HCT116 (cell line): ENCODE data around the gene ACSS2. TPM values are rescaled to one million over a fixed set of nuclear protein-coding genes. Genes with fewer than 3 reads are reported as not detected.

ENCODE experiments used
- ATAC-seq: fragments of 200-7000 bp; cut with Tn5 transposase; 2 replicates; pipeline ENCODE4 v1.9.1; 2020; ENCODE audit warnings: mild to moderate bottlenecking, moderate library complexity
- BruUV-seq: library from RNA; stranded (reverse); fragments of 400-500 nt; replicated peaks from 2 replicates; lab custom pipeline; 2021; lab: Mats Ljungman, UMichigan
- CTCF ChIA-PET: fragments of 300-600 bp; sonication (Branson Sonifier 250); formaldehyde crosslinking; loops from one replicate; lab custom pipeline; 2021; ENCODE audit warnings: antibody characterized with exemption; lab: Charles Lee
- POLR2A ChIA-PET: fragments of 300-600, 350-600 bp; sonication (Branson Sonifier 250); formaldehyde crosslinking; loops from one replicate; lab custom pipeline; 2021; ENCODE audit warnings: antibody characterized with exemption; lab: Charles Lee
- RAD21 ChIA-PET, 2 experiments: fragments of 300-600 bp; sonication (Branson Sonifier 250); formaldehyde crosslinking; loops; one replicate each; lab custom pipeline; 2023; ENCODE audit warnings: low total read pairs in 2 of 2; ENCODE audit not compliant: uncharacterized antibody in 2 of 2, unreplicated experiment in 2 of 2, low non-redundant PET in 1 of 2; lab: Charles Lee
- DNase-seq: peaks from one replicate; pipeline ENCODE4 v3.0.0-alpha.2; 2010; ENCODE audit warnings: low read depth, low spot score
- H2AFZ ChIP-seq: fragments of 200-600 bp; shearing (Covaris generic), sonication (generic); 2 replicates; pipeline ENCODE4 v1.6.1; 2017; ENCODE audit warnings: low read depth, mixed run types, mixed read lengths, antibody characterized with exemption, low read length; ENCODE audit not compliant: poor library complexity, severe bottlenecking
- H3K27ac ChIP-seq: 2 replicates; pipeline ENCODE4 v1.5.1; 2012; ENCODE audit warnings: low read depth, low read length
- H3K27me3 ChIP-seq: fragments of 200-600 bp; sonication (generic); 2 replicates; pipeline ENCODE4 v1.6.1; 2016; ENCODE audit warnings: mixed run types, low read length, mixed read lengths; ENCODE audit not compliant: insufficient read depth
- H3K36me3 ChIP-seq, 2 experiments: fragments of 200-500 bp in 1 of 2; fragments of 200-600 bp in 1 of 2; sonication (Bioruptor generic) in 1 of 2; sonication (generic) in 1 of 2; 2 replicates each; pipeline versions ENCODE4 v1.5.1 to v1.6.1; 2014 to 2016; ENCODE audit warnings: low read length in 2 of 2, inconsistent platforms in 1 of 2, mixed read lengths in 1 of 2, mixed run types in 1 of 2; ENCODE audit not compliant: insufficient read depth in 2 of 2, control insufficient read depth in 1 of 2
- H3K4me1 ChIP-seq, 2 experiments: fragments of 200-600 bp in 1 of 2; sonication (generic) in 1 of 2; 2 replicates each; pipeline versions ENCODE4 v1.5.1 to v1.6.1; 2012 to 2017; ENCODE audit warnings: low read length in 2 of 2, inconsistent platforms in 1 of 2, mild to moderate bottlenecking in 1 of 2, mixed read lengths in 1 of 2, mixed run types in 1 of 2, moderate library complexity in 1 of 2; ENCODE audit not compliant: insufficient read depth in 2 of 2, control insufficient read depth in 1 of 2
- H3K4me2 ChIP-seq: fragments of 200-600 bp; sonication (generic); 2 replicates; pipeline ENCODE4 v1.6.1; 2017; ENCODE audit warnings: mixed run types, low read length, mixed read lengths
- H3K4me3 ChIP-seq, 2 experiments: fragments of 200-600 bp in 1 of 2; sonication (generic) in 1 of 2; replicated peaks in 1 of 2; 2 replicates each; pipeline ENCODE4 v1.5.1; 2011 to 2016; ENCODE audit warnings: low read length in 2 of 2, control low read depth in 1 of 2, low read depth in 1 of 2, mild to moderate bottlenecking in 1 of 2, mixed read lengths in 1 of 2, mixed run types in 1 of 2
- H3K79me2 ChIP-seq: fragments of 200-600 bp; sonication (generic); 2 replicates; pipeline ENCODE4 v1.6.1; 2017; ENCODE audit warnings: mild to moderate bottlenecking, mixed run types, low read length, moderate library complexity, mixed read lengths; ENCODE audit not compliant: insufficient read depth
- H3K9ac ChIP-seq: fragments of 200-600 bp; sonication (generic); 2 replicates; pipeline ENCODE4 v1.6.1; 2016; ENCODE audit warnings: low read length, mixed read lengths
- H3K9me2 ChIP-seq: fragments of 200-600 bp; sonication (generic), shearing (Covaris generic); 2 replicates; pipeline ENCODE4 v1.6.1; 2017; ENCODE audit warnings: mixed run types, mild to moderate bottlenecking, moderate library complexity; ENCODE audit not compliant: insufficient read depth
- H3K9me3 ChIP-seq, 2 experiments: fragments of 200-500 bp in 1 of 2; fragments of 200-600 bp in 1 of 2; sonication (Bioruptor generic) in 1 of 2; sonication (generic) in 1 of 2; 2 replicates each; pipeline ENCODE4 v1.6.1; 2014 to 2017; ENCODE audit warnings: low read length in 2 of 2, mixed read lengths in 2 of 2, inconsistent platforms in 1 of 2, low read depth in 1 of 2, mild to moderate bottlenecking in 1 of 2, mixed run types in 1 of 2, moderate library complexity in 1 of 2; ENCODE audit not compliant: control insufficient read depth in 1 of 2, insufficient read depth in 1 of 2
- H4K20me1 ChIP-seq: fragments of 200-600 bp; sonication (generic), shearing (Covaris generic); 2 replicates; pipeline ENCODE4 v1.6.1; 2017; ENCODE audit warnings: mixed run types, mild to moderate bottlenecking, moderate library complexity; ENCODE audit not compliant: insufficient read depth
- CBX3 ChIP-seq: IDR thresholded peaks from 2 replicates; pipeline ENCODE4 v1.6.1; 2012; ENCODE audit warnings: low read depth
- CEBPB ChIP-seq: IDR thresholded peaks from 2 replicates; pipeline ENCODE4 v1.6.1; 2012; ENCODE audit warnings: low read depth
- ELF1 ChIP-seq: IDR thresholded peaks from 2 replicates; pipeline ENCODE4 v1.6.1; 2012; ENCODE audit warnings: low read depth, borderline replicate concordance
- EZH2 ChIP-seq: fragments of 200-600 bp; sonication (generic); IDR thresholded peaks from 2 replicates; pipeline ENCODE4 v1.6.1; 2017; ENCODE audit warnings: antibody characterized with exemption, mixed run types
- EZH2phosphoT487 ChIP-seq: fragments of 200-600 bp; IDR thresholded peaks from 2 replicates; pipeline ENCODE4 v1.6.1; 2018; ENCODE audit warnings: antibody characterized with exemption, borderline replicate concordance
- FOSL1 ChIP-seq: IDR thresholded peaks from 2 replicates; pipeline ENCODE4 v1.6.1; 2012; ENCODE audit warnings: low read depth
- JUND ChIP-seq: IDR thresholded peaks from 2 replicates; pipeline ENCODE4 v1.6.1; 2012
- POLR2A ChIP-seq: IDR thresholded peaks from 2 replicates; pipeline ENCODE4 v1.7.0; 2011; ENCODE audit warnings: borderline replicate concordance; ENCODE audit not compliant: insufficient read depth, insufficient read length; ENCODE audit errors: extremely low read depth
- POLR2AphosphoS5 ChIP-seq: IDR thresholded peaks from 2 replicates; pipeline ENCODE4 v1.6.1; 2011; ENCODE audit warnings: mild to moderate bottlenecking, low read depth, low read length, moderate library complexity
- RAD21 ChIP-seq: IDR thresholded peaks from 2 replicates; pipeline ENCODE4 v1.6.1; 2012; ENCODE audit warnings: low read depth, mild to moderate bottlenecking
- SIN3A ChIP-seq: IDR thresholded peaks from 2 replicates; pipeline ENCODE4 v1.6.1; 2012; ENCODE audit warnings: low read depth
- SP1 ChIP-seq: IDR thresholded peaks from 2 replicates; pipeline ENCODE4 v1.6.1; 2012; ENCODE audit warnings: low read depth
- TCF7L2 ChIP-seq: IDR thresholded peaks from 2 replicates; pipeline ENCODE4 v1.7.0; 2011; ENCODE audit warnings: borderline replicate concordance, inconsistent platforms; ENCODE audit not compliant: insufficient read depth, insufficient read length; ENCODE audit errors: extremely low read depth
- YY1 ChIP-seq: IDR thresholded peaks from 2 replicates; pipeline ENCODE4 v1.6.1; 2011; ENCODE audit warnings: low read length, low read depth, moderate library complexity, mild to moderate bottlenecking; ENCODE audit not compliant: insufficient replicate concordance; ENCODE audit errors: extremely low read depth
- ZFX ChIP-seq: fragments of 450-650 bp; IDR thresholded peaks from 2 replicates; pipeline ENCODE4 v1.6.1; 2017
- ZNF274 ChIP-seq: fragments of 200-500 bp; sonication (Bioruptor generic); IDR thresholded peaks from 2 replicates; pipeline ENCODE4 v1.6.1; 2014; ENCODE audit warnings: mild to moderate bottlenecking, low read depth, low read length, inconsistent platforms
- intact Hi-C: fragments of 100-400 bp; cut with micrococcal nuclease; formaldehyde crosslinking; loops from 2 replicates; pipeline ENCODE4 v1.10.0; 2022
- total RNA-seq: library from RNA; stranded (reverse); gene quantifications from one replicate; pipeline ENCODE4 v1.2.1, GENCODE V29; 2021; ENCODE audit not compliant: unreplicated experiment
- TF ChIP-seq, protein P1 (sequence below): IDR thresholded peaks from 2 replicates; pipeline ENCODE4 v1.6.1; 2012
- TF ChIP-seq, protein P2 (sequence below): IDR thresholded peaks from 2 replicates; pipeline ENCODE4 v1.6.1; 2012
- TF ChIP-seq, protein P3 (sequence below): IDR thresholded peaks from 2 replicates; pipeline ENCODE4 v1.6.1; 2012; ENCODE audit warnings: low read depth
- TF ChIP-seq, protein P4 (sequence below): IDR thresholded peaks from 2 replicates; pipeline ENCODE4 v1.6.1; 2011; ENCODE audit warnings: mild to moderate bottlenecking, low read length, moderate library complexity; ENCODE audit not compliant: insufficient replicate concordance; ENCODE audit errors: extremely low read depth

Gene ACSS2
- total RNA-seq, 1 experiment from 2014 or later, result 71.7 TPM

DNA sequence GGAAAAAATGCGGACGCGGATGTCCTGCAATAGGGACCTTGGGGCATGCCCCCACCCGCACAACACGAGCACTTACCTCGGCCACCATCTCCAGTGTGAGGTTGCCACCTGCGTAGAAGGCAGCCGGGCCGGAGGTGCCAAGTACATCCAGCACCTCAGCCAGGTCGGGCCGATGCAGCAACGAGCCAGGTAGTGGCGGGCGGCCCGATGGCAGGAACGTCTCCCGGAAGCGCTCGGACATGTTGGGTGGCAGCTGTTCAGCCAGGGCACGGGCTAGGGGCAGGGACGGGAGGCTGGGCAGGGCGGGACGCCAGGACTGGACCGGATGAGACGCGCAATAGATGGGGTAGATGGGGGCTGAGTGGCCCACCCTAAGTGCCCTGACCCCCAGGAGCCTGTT lies 17.0 kb upstream of the ACSS2 start:
- Histone ChIP-seq H3K27ac (no peak overlapping the region), H3K27me3 (no peaks in the 10 kb centered on the region), H3K79me2 (no peaks in the 10 kb centered on the region)
- TF ChIP-seq ELF1 (no peak), TCF7L2 (no peak), ZFX (no peak), CEBPB (no peak), SP1 (no peak), POLR2AphosphoS5 (no peak), CBX3 (no peak), RAD21 (no peak), SIN3A (no peak), EZH2phosphoT487 (no peak), ZNF274 (no peak), POLR2A (no peak), JUND (no peak), YY1 (no peak), FOSL1 (no peak), EZH2 (no peak)
- TF ChIP-seq, protein P1, sequence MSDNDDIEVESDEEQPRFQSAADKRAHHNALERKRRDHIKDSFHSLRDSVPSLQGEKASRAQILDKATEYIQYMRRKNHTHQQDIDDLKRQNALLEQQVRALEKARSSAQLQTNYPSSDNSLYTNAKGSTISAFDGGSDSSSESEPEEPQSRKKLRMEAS, result no peak
- TF ChIP-seq, protein P2, sequence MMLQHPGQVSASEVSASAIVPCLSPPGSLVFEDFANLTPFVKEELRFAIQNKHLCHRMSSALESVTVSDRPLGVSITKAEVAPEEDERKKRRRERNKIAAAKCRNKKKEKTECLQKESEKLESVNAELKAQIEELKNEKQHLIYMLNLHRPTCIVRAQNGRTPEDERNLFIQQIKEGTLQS, result no peak
- TF ChIP-seq, protein P3, sequence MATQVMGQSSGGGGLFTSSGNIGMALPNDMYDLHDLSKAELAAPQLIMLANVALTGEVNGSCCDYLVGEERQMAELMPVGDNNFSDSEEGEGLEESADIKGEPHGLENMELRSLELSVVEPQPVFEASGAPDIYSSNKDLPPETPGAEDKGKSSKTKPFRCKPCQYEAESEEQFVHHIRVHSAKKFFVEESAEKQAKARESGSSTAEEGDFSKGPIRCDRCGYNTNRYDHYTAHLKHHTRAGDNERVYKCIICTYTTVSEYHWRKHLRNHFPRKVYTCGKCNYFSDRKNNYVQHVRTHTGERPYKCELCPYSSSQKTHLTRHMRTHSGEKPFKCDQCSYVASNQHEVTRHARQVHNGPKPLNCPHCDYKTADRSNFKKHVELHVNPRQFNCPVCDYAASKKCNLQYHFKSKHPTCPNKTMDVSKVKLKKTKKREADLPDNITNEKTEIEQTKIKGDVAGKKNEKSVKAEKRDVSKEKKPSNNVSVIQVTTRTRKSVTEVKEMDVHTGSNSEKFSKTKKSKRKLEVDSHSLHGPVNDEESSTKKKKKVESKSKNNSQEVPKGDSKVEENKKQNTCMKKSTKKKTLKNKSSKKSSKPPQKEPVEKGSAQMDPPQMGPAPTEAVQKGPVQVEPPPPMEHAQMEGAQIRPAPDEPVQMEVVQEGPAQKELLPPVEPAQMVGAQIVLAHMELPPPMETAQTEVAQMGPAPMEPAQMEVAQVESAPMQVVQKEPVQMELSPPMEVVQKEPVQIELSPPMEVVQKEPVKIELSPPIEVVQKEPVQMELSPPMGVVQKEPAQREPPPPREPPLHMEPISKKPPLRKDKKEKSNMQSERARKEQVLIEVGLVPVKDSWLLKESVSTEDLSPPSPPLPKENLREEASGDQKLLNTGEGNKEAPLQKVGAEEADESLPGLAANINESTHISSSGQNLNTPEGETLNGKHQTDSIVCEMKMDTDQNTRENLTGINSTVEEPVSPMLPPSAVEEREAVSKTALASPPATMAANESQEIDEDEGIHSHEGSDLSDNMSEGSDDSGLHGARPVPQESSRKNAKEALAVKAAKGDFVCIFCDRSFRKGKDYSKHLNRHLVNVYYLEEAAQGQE, result no peak
- TF ChIP-seq, protein P4, sequence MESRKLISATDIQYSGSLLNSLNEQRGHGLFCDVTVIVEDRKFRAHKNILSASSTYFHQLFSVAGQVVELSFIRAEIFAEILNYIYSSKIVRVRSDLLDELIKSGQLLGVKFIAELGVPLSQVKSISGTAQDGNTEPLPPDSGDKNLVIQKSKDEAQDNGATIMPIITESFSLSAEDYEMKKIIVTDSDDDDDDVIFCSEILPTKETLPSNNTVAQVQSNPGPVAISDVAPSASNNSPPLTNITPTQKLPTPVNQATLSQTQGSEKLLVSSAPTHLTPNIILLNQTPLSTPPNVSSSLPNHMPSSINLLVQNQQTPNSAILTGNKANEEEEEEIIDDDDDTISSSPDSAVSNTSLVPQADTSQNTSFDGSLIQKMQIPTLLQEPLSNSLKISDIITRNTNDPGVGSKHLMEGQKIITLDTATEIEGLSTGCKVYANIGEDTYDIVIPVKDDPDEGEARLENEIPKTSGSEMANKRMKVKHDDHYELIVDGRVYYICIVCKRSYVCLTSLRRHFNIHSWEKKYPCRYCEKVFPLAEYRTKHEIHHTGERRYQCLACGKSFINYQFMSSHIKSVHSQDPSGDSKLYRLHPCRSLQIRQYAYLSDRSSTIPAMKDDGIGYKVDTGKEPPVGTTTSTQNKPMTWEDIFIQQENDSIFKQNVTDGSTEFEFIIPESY, result no peak
- TF ChIP-seq, all 23 proteins: peak for 0
- POLR2A ChIA-PET, result no interaction called here
- Histone ChIP-seq H3K9me2 (no peaks in the 10 kb centered on the region), H4K20me1 (no peaks in the 10 kb centered on the region), H3K36me3 (peaks cover 0 to 2% of the 10 kb centered on the region in 2 experiments; a peak in 1 of 4 replicates), H3K4me1 (no peaks in the 10 kb centered on the region), H3K9me3 (no peaks in the 10 kb centered on the region), H2AFZ (no peak overlapping the region), H3K9ac (no peak overlapping the region), H3K4me2 (no peak overlapping the region), H3K4me3 (no peak overlapping the region)
- RAD21 ChIA-PET, result no interaction called here
- no TSS peak for BruUV-seq
- intact Hi-C loops, result no loop called here
- DNase-seq (no peak), ATAC-seq (no peak)
- CTCF ChIA-PET, result no interaction called here
